BLaER1 treated with 17β-estradiol and CSF1 and Interleukin-3, amounts not matched to agents 10 nM and 100 nM (cell line): ENCODE results near the gene ZFP1.

Experiments used
- H3K27ac ChIP-seq, 11 experiments: shearing (Covaris generic); formaldehyde crosslinking; 2 replicates each; pipeline ENCODE4 v1.8.1; 2022
- H3K27me3 ChIP-seq, 11 experiments: shearing (Covaris generic); formaldehyde crosslinking; 2 replicates each; pipeline ENCODE4 v1.8.1; 2022
- H3K36me3 ChIP-seq, 11 experiments: shearing (Covaris generic); formaldehyde crosslinking; 2 replicates each; pipeline ENCODE4 v1.8.1; 2022
- H3K4me1 ChIP-seq, 10 experiments: shearing (Covaris generic); formaldehyde crosslinking; 2 replicates each; pipeline ENCODE4 v1.8.1; 2022
- H3K4me2 ChIP-seq, 11 experiments: shearing (Covaris generic); formaldehyde crosslinking; 2 replicates each; pipeline ENCODE4 v1.8.1; 2022
- H3K4me3 ChIP-seq, 10 experiments: shearing (Covaris generic); formaldehyde crosslinking; 2 replicates each; pipeline ENCODE4 v1.8.1; 2022
- H3K9ac ChIP-seq, 11 experiments: shearing (Covaris generic); formaldehyde crosslinking; 2 replicates each; pipeline ENCODE4 v1.8.1; 2022
- H3K9me3 ChIP-seq, 11 experiments: shearing (Covaris generic); formaldehyde crosslinking; replicated peaks in 1 of 11; 2 replicates each; pipeline ENCODE4 v1.8.1; 2022
- H4K20me1 ChIP-seq, 11 experiments: shearing (Covaris generic); formaldehyde crosslinking; 2 replicates each; pipeline ENCODE4 v1.8.1; 2022
- Cebpa-rat ChIP-seq, 11 experiments: shearing (Covaris generic); IDR thresholded peaks; 2 replicates each; pipeline ENCODE4 v1.8.1; 2022

Gene ZFP1

DNA sequence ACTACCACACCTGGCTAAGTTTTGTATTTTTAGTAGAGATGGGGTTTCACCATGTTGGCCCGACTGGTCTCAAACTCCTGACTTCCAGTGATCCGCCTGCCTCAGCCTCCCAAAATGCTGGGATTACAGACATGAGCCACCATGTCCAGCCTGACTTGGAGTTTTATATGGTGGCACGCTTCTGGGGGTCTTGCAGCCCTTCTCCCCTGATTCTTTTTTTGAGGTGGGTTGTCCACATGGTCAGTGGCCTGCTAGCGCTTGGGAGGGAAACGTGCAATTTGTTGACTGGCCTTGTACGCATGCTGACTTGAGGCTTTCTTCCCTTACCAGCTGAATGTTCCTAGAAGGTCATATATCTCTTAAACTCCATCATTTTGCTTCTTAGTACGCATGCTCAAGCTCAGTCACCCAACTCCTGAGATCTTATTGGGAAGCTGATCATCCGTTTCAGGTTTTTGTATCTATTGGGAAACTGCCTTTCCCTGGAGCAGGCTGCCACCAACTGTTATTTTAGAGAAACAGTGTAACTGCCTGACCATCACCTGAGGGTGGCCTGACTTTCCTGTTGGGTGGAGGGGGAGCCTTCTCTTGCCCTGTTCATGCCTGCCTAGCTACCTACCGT is 18.1 kb upstream of the ZFP1 start:
- H3K27me3 ChIP-seq = no peaks in the 10 kb centered on the region
- no peak overlapping the region for H3K27ac ChIP-seq
- H3K4me3 ChIP-seq = no peak overlapping the region
- peak overlapping the region; percentile 14 to 60 (median 42); a peak in 18 of 22 replicates for H3K4me2 ChIP-seq
- peaks cover 0 to 6% (median 0%) of the 10 kb centered on the region in 11 experiments; a peak in 3 of 22 replicates for H3K36me3 ChIP-seq
- H4K20me1 ChIP-seq = no peaks in the 10 kb centered on the region
- H3K4me1 ChIP-seq = peaks cover 6 to 13% (median 10%) of the 10 kb centered on the region in 10 experiments
- H3K9me3 ChIP-seq = peaks cover 35 to 53% (median 44%) of the 10 kb centered on the region in 11 experiments
- H3K9ac ChIP-seq = no peak overlapping the region
- no peak for TF ChIP-seq Cebpa-rat (IDR thresholded peaks at IDR 0.05)

DNA sequence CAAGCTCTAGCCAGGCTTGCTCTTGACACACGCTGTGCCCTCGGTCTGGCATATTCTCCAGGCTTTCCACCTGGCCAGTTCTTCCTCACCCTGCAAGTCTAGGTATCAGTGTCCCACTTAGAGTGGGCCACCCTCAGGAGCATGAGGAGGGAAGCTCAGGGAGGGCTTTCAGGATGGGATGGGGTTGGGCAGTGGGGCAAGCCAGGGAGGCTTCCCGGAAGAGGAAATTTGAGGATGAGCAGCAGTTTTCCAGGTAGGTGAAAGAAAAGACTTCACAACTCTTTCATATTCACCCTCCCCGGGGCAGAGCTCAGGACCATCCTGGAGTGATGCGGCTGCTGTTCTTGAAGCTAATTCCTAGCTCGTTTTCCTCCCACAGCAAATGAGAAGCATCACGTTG is 17.2 kb upstream of the ZFP1 start:
- Histone ChIP-seq H3K9me3 (peaks cover 30 to 44% (median 36%) of the 10 kb centered on the region in 11 experiments), H3K4me2 (no peak overlapping the region), H3K4me1 (peaks cover 6 to 13% (median 10%) of the 10 kb centered on the region in 10 experiments), H3K27me3 (no peaks in the 10 kb centered on the region), H3K27ac (no peak overlapping the region), H3K9ac (no peak overlapping the region), H4K20me1 (no peaks in the 10 kb centered on the region), H3K4me3 (no peak overlapping the region), H3K36me3 (peaks cover 0 to 6% (median 0%) of the 10 kb centered on the region in 11 experiments; a peak in 3 of 22 replicates)
- TF ChIP-seq Cebpa-rat (IDR thresholded peaks at IDR 0.05) = no peak

DNA sequence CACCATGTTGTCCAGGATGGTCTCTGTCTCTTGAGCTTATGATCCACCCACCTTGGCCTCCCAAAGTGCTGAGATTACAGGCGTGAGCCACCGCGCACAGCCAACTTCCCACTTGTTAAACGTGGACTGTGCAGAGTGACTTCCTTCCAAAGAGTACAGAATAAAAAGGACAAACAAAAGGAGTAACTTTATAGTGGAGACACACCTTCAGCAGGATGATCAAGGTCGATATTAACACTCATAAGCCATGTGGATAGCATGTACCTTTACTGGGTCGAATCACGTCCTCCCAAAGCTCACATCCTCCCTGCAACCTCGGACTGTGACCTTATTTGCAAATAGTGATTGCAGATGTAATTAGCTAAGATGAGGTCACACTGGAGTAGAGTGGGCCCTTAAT is 10.1 kb upstream of the ZFP1 start:
- H3K4me3 ChIP-seq = no peak overlapping the region
- H3K27ac ChIP-seq = no peak overlapping the region
- no peak overlapping the region for H3K9ac ChIP-seq
- H3K27me3 ChIP-seq = no peaks in the 10 kb centered on the region
- H3K4me1 ChIP-seq = no peaks in the 10 kb centered on the region; a peak in 1 of 20 replicates
- TF ChIP-seq Cebpa-rat (IDR thresholded peaks at IDR 0.05) = no peak
- no peaks in the 10 kb centered on the region for H3K36me3 ChIP-seq
- no peaks in the 10 kb centered on the region for H4K20me1 ChIP-seq
- peaks cover 0 to 21% (median 7%) of the 10 kb centered on the region in 11 experiments; a peak in 9 of 22 replicates for H3K9me3 ChIP-seq
- no peak overlapping the region for H3K4me2 ChIP-seq

DNA sequence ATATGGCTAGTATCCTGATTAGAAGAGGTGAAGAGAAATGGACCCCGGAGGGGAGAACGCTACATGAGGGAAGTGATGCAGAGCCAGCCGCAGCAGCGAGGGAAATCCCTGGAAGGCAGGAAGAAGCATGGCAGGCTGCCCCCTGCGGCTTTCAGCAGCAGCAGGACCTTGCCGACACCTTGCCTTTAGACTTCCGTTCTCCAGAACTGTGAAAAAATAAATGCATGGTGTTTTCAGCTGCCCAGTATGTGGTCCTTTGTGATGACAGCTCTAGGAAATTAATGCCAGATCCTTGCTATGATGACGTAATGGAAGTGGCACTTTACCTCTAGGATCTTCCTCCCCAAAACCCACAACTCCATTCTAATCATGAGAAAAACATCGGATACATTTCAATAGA is 9.7 kb upstream of the ZFP1 start:
- Histone ChIP-seq H3K4me2 (no peak overlapping the region), H3K36me3 (no peaks in the 10 kb centered on the region), H4K20me1 (no peaks in the 10 kb centered on the region), H3K4me1 (no peaks in the 10 kb centered on the region; a peak in 1 of 20 replicates), H3K27ac (no peak overlapping the region), H3K27me3 (no peaks in the 10 kb centered on the region), H3K9me3 (peaks cover 0 to 21% (median 7%) of the 10 kb centered on the region in 11 experiments; a peak in 9 of 22 replicates), H3K4me3 (no peak overlapping the region), H3K9ac (no peak overlapping the region)
- no peak for TF ChIP-seq Cebpa-rat (IDR thresholded peaks at IDR 0.05)

DNA sequence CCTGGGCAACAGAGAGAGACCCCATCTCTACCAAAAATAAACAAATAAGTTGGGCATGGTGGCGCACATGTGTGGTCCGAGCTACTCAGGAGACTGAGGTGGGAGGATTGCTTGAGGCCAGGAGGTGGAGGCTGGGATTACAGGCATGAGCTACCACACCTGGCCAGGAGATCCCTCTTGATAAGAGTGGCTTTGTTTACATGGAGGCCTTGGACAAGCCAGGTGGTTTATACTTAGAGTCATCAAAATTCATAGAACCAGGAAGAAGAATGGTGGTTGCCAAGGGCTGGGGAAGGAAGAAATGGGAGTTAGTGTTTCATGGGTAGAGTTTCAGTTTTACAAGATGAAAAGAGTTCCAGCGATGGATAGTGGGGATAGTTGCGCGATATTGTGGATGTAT is 8.8 kb upstream of the ZFP1 start:
- no peak overlapping the region for H3K4me2 ChIP-seq
- H3K36me3 ChIP-seq = no peaks in the 10 kb centered on the region
- H3K27ac ChIP-seq = no peak overlapping the region
- H3K9ac ChIP-seq = no peak overlapping the region
- no peak overlapping the region for H3K4me3 ChIP-seq
- no peaks in the 10 kb centered on the region; a peak in 1 of 20 replicates for H3K4me1 ChIP-seq
- peaks cover 0 to 21% (median 7%) of the 10 kb centered on the region in 11 experiments; a peak in 9 of 22 replicates for H3K9me3 ChIP-seq
- H3K27me3 ChIP-seq = no peaks in the 10 kb centered on the region
- no peaks in the 10 kb centered on the region for H4K20me1 ChIP-seq
- TF ChIP-seq Cebpa-rat (IDR thresholded peaks at IDR 0.05) = no peak

DNA sequence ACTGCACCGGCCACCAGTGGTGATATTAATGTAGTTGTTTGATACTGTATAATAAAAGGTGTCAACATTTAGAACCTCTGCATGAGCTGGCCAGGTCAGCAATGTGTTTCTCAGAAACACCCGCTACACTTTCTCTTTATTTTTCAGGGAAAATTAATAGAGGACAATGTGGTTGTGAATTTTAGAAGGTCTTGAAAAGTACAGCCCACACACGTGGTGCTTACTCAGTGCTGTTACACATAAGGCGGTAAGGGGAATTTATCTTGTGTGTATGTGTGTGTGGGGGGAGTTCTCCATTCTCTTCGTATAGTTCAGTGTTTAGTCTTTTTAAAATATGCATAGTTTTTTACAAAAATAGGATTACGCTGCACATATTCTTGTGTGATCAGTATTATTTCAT is 4.4 kb upstream of the ZFP1 start:
- H3K9ac ChIP-seq = no peak overlapping the region
- no peaks in the 10 kb centered on the region for H3K27me3 ChIP-seq
- no peaks in the 10 kb centered on the region for H3K36me3 ChIP-seq
- peaks cover 9 to 32% (median 16%) of the 10 kb centered on the region in 11 experiments; a peak in 21 of 22 replicates for H3K9me3 ChIP-seq
- no peaks in the 10 kb centered on the region for H4K20me1 ChIP-seq
- no peak overlapping the region for H3K27ac ChIP-seq
- H3K4me2 ChIP-seq = no peak overlapping the region
- peaks cover 0 to 6% (median 0%) of the 10 kb centered on the region in 10 experiments; a peak in 2 of 20 replicates for H3K4me1 ChIP-seq
- no peak for TF ChIP-seq Cebpa-rat (IDR thresholded peaks at IDR 0.05)
- H3K4me3 ChIP-seq = no peak overlapping the region

DNA sequence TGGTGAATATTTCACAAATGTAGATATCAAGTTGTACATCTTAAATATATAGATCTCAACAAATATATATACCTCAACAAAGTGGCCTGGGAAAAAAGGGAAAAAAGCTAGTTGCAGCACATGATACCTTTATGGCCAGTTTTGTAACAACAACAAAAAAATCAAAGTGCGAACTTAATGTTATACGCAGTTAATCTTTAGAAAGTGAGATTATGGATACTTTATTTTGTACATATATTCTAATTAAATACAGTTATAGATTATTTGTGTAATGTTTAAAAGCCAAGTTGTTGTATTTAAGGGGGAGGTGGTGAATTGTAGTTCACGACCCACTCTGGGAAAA is 385 bp upstream of the ZFP1 start:
- peaks cover 0 to 14% (median 8%) of the 10 kb centered on the region in 10 experiments; a peak in 11 of 20 replicates for H3K4me1 ChIP-seq
- peaks cover 43 to 52% (median 47%) of the 10 kb centered on the region in 11 experiments for H3K9me3 ChIP-seq
- H3K9ac ChIP-seq = peak overlapping the region in 9 of 11 experiments; percentile 93 to 99 (median 96); a peak in 13 of 22 replicates
- H3K4me3 ChIP-seq = peak overlapping the region; percentile 79 to 97 (median 88); a peak in 17 of 20 replicates
- H3K27me3 ChIP-seq = no peaks in the 10 kb centered on the region
- no peak for TF ChIP-seq Cebpa-rat (IDR thresholded peaks at IDR 0.05)
- no peaks in the 10 kb centered on the region; a peak in 1 of 22 replicates for H4K20me1 ChIP-seq
- H3K4me2 ChIP-seq = peak overlapping the region in 9 of 11 experiments; percentile 7 to 73 (median 49); a peak in 10 of 22 replicates
- H3K36me3 ChIP-seq = peaks cover 19 to 34% (median 29%) of the 10 kb centered on the region in 11 experiments
- H3K27ac ChIP-seq = peak overlapping the region in 6 of 11 experiments; percentile 95 to 98 (median 96); a peak in 9 of 22 replicates

DNA sequence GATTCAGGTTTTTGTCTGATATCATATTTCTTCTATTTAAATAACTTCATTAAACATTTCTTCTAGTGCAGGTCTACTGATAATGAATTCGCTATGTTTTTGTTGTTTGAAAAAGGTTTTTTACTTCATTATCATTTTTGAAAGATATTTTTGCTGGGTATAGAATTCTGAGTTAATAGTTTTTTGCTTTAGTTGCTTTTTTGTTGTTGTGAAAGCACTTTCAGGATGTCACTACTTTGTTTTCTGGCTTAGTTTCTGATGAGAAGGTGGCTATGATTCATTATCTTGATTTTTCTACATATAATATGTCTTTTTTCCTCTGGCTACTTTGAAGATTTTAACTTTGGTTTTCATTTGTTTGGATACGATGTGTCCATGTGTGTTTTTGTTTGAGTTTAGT is 3.5 kb downstream of the ZFP1 start:
- Histone ChIP-seq H4K20me1 (no peaks in the 10 kb centered on the region; a peak in 1 of 22 replicates), H3K27me3 (no peaks in the 10 kb centered on the region), H3K9ac (no peak overlapping the region), H3K27ac (no peak overlapping the region), H3K4me3 (no peak overlapping the region), H3K4me1 (peaks cover 0 to 14% (median 8%) of the 10 kb centered on the region in 10 experiments; a peak in 11 of 20 replicates), H3K4me2 (no peak overlapping the region), H3K9me3 (peaks cover 70 to 74% (median 72%) of the 10 kb centered on the region in 11 experiments), H3K36me3 (peaks cover 57 to 72% (median 67%) of the 10 kb centered on the region in 11 experiments)
- no peak for TF ChIP-seq Cebpa-rat (IDR thresholded peaks at IDR 0.05)

DNA sequence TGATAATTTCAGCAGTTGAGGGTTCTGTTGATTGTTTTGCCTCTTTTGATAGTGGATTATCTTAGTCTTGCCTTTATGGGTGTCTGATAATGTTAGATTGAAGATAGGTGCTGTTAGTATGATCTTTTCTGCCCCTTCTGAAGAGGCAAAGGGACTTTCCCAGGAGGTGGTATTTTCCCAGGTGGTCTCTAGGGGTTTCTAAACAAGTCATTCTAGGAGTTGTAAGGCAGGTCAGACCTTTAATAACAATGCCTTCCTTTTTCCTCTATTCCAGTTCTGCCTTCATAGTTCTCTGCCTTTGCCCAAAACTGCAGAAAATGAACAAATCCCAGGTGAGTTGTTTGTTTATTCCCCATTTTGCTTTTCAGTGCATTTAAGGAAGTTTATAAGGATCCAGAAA is 4.3 kb downstream of the ZFP1 start:
- H3K36me3 ChIP-seq = peaks cover 66 to 81% (median 75%) of the 10 kb centered on the region in 11 experiments
- H4K20me1 ChIP-seq = no peaks in the 10 kb centered on the region; a peak in 1 of 22 replicates
- H3K4me1 ChIP-seq = peaks cover 0 to 12% (median 8%) of the 10 kb centered on the region in 10 experiments; a peak in 11 of 20 replicates
- peaks cover 78 to 83% (median 80%) of the 10 kb centered on the region in 11 experiments for H3K9me3 ChIP-seq
- no peaks in the 10 kb centered on the region for H3K27me3 ChIP-seq
- no peak overlapping the region for H3K9ac ChIP-seq
- H3K4me3 ChIP-seq = no peak overlapping the region; a peak in 1 of 20 replicates
- H3K27ac ChIP-seq = no peak overlapping the region
- no peak for TF ChIP-seq Cebpa-rat (IDR thresholded peaks at IDR 0.05)
- H3K4me2 ChIP-seq = no peak overlapping the region
